Psoas muscle (tissue), 8 donors: ENCODE results near the gene PCDH12. TPM values are rescaled to one million over a fixed set of nuclear protein-coding genes. Genes with fewer than 3 reads are reported as not detected.

ENCODE experiments used
- ATAC-seq, 4 donors: fragments of 200-7000 bp; cut with Tn5 transposase; one replicate each; pipeline ENCODE4 v1.9.1; 2020; ENCODE audit warnings: moderate library complexity in 3 of 4, mild to moderate bottlenecking in 2 of 4
- DNase-seq, 2 donors: peaks; one replicate each; pipeline ENCODE4 v3.0.0-alpha.2; 2020
- H3K27ac ChIP-seq: fragments of 200-600 bp; one replicate; pipeline ENCODE4 v1.8.0; 2022
- H3K27me3 ChIP-seq, 3 donors: fragments of 200-600 bp in 1 of 3; one replicate each; pipeline versions ENCODE4 v1.6.1 to v1.8.0; 2013 to 2022; ENCODE audit warnings: low read length in 2 of 3, mild to moderate bottlenecking in 2 of 3, moderate library complexity in 1 of 3; ENCODE audit not compliant: insufficient read depth in 3 of 3
- H3K36me3 ChIP-seq, 2 donors: fragments of 200-600 bp in 1 of 2; one replicate each; pipeline versions ENCODE4 v1.6.1 to v1.8.0; 2013 to 2022; ENCODE audit warnings: low read depth in 1 of 2, mild to moderate bottlenecking in 1 of 2, moderate library complexity in 1 of 2; ENCODE audit not compliant: insufficient read depth in 1 of 2
- H3K4me1 ChIP-seq: fragments of 200-600 bp; one replicate; pipeline ENCODE4 v1.8.0; 2022
- H3K4me3 ChIP-seq: fragments of 200-600 bp; one replicate; pipeline ENCODE4 v1.8.0; 2022; ENCODE audit warnings: mild to moderate bottlenecking
- H3K9me3 ChIP-seq: fragments of 200-600 bp; one replicate; pipeline ENCODE4 v1.8.0; 2022
- CTCF ChIP-seq: fragments of 200-600 bp; IDR thresholded peaks from one replicate; pipeline ENCODE4 v1.8.0; 2022; ENCODE audit warnings: antibody characterized with exemption
- WGBS, 3 donors: extraction: QIAGEN DNeasy Blood & Tissue Kit; methylation state at CpG; one replicate each; pipeline versions ENCODE4 v1.1.6 to v1.1.7; 2013; 5-methylcytosine and 5-hydroxymethylcytosine counted together
- intact Hi-C, 2 donors: fragments of 100-400 bp; cut with DNase I; formaldehyde crosslinking; loops; one replicate each; pipeline versions ENCODE4 v1.11.0 to v1.14.2; 2022
- polyA plus RNA-seq, 3 donors: library from polyadenylated mRNA; stranded (reverse); fragments of 200-250 nt; gene quantifications; one replicate each; pipeline ENCODE4 v1.2.3, GENCODE V29; 2013
- total RNA-seq, 4 donors: library from RNA; stranded (reverse); fragmentation: NEBNext Ultra II Directional in 2 of 4; extraction: Animal tissue kit (Norgen Biotek cat#: 25700) in 2 of 4; gene quantifications; one replicate each; pipeline versions ENCODE4 v1.2.1 to v1.2.4, GENCODE V29; 2021 to 2023
- donor health status: healthy with polysubstance abuse.
- donor health status: DM: no; HTN: no; CAD: no; lungs with moderate emphysema.
- donor health status: Bipolar disorder and iron deficiency.
- donor health status: healthy.
- donor health status: DM: yes; HTN: yes; CAD: no.
- donor health status: DM: no; HTN: no; CAD: no.
- donor health status: DM: no; HTN: no; CAD: no.
- donor health status: DM: yes; HTN: yes; CAD: no.

PCDH12 gene
- total and polyA plus RNA-seq, 7 donors: 1.4 to 6.0 (median 2.7) TPM

- H3K9me3 ChIP-seq: no peaks in the 10 kb centered on the region
- WGBS, 3 donors: 84 to 93% (median 91%) methylated on average over 4 of the region's 4 CpGs
- DNase-seq (no peak), ATAC-seq (no peak)
- no peak overlapping the region for H3K27ac ChIP-seq
- H3K4me1 ChIP-seq: no peaks in the 10 kb centered on the region
- no peak overlapping the region for H3K4me3 ChIP-seq
- intact Hi-C loops: no loop called here
- peaks cover 0 to 3% (median 0%) of the 10 kb centered on the region in 3 donors for H3K27me3 ChIP-seq
- no peaks in the 10 kb centered on the region for H3K36me3 ChIP-seq
- TF ChIP-seq CTCF: no peak
Observed at GRCh38 chr5:141897425-141897824, 60.6 kb downstream of the PCDH12 start.

Other genes with a start within 250 kb of the PCDH12 start
- gene PCDH1, start 79.8 kb downstream of the PCDH12 start, total RNA-seq: 10 to 100 TPM; 10.1 to 17.4 (median 13.7) TPM
- gene PCDH1, start 79.8 kb downstream of the PCDH12 start, polyA plus RNA-seq: 1 to 10 TPM; 4.2 to 8.8 (median 5.1) TPM
- 10 to 100 TPM; 40.5 to 65.5 (median 53.3) TPM for gene DELE1, start 34.3 kb downstream of the PCDH12 start, total RNA-seq
- 10 to 100 TPM; 23.1 to 38.2 (median 35.7) TPM for gene DELE1, start 34.3 kb downstream of the PCDH12 start, polyA plus RNA-seq
- 10 to 100 TPM; 54.1 to 89.6 (median 71.8) TPM for gene RNF14, start 10.9 kb upstream of the PCDH12 start, total RNA-seq
- gene RNF14, start 10.9 kb upstream of the PCDH12 start, polyA plus RNA-seq: 100 to 1,000 TPM in 1 of 3 donors, 10 to 100 TPM in 2; 44.1 to 137 (median 77.9) TPM
- 10 to 100 TPM; 20.8 to 29.5 (median 25.7) TPM for gene GNPDA1, start 54.8 kb upstream of the PCDH12 start, total RNA-seq
- gene GNPDA1, start 54.8 kb upstream of the PCDH12 start, polyA plus RNA-seq: 10 to 100 TPM; 18.7 to 36.8 (median 30.2) TPM
- gene NDFIP1, start 150.6 kb upstream of the PCDH12 start, total RNA-seq: 10 to 100 TPM; 28.5 to 34.1 (median 31.8) TPM
- gene NDFIP1, start 150.6 kb upstream of the PCDH12 start, polyA plus RNA-seq: 10 to 100 TPM; 22.9 to 34.2 (median 23.7) TPM